Measurements from ENCODE around the gene CCL22.

Gene CCL22

GRCh38 chr16:57389087-57389468, 30.5 kb downstream of the CCL22 start:
- H3K27me3 ChIP-seq (replicated peaks; ENCODE audit: insufficient read depth, low read length) = no peaks in the 10 kb centered on the region
- no peaks in the 10 kb centered on the region for H3K4me1 ChIP-seq (ENCODE audit: low read length)
- no peaks in the 10 kb centered on the region for H3K36me3 ChIP-seq (replicated peaks; ENCODE audit: insufficient read depth, low read length)
- no peaks in the 10 kb centered on the region for H3F3A ChIP-seq (ENCODE audit: insufficient read depth, low read length)
- no peak overlapping the region for H2AFZ ChIP-seq (ENCODE audit: low read length)
- no peak for DNase-seq
- no peak overlapping the region for H3K27ac ChIP-seq (ENCODE audit: low read length)
- no peaks in the 10 kb centered on the region for H3K9me3 ChIP-seq (replicated peaks; ENCODE audit: insufficient read depth, low read length)
- no peak overlapping the region for H3K4me2 ChIP-seq (ENCODE audit: low read depth, low read length)
- no peaks in the 10 kb centered on the region for H4K20me1 ChIP-seq (ENCODE audit: insufficient read depth, low read length)
- no peaks in the 10 kb centered on the region for H3K9me2 ChIP-seq (replicated peaks; ENCODE audit: insufficient read depth, low read length)
- H3K79me2 ChIP-seq (ENCODE audit: low read length) = no peaks in the 10 kb centered on the region
- no peak overlapping the region for H3K9ac ChIP-seq (ENCODE audit: low read length)
- TF ChIP-seq CTCF (IDR thresholded peaks at IDR 0.05; ENCODE audit: low read length) = no peak
- no peak for TF ChIP-seq EZH2phosphoT487 (IDR thresholded peaks at IDR 0.05; ENCODE audit: low read length)
- TF ChIP-seq EZH2 (optimal IDR thresholded peaks at IDR 0.05; ENCODE audit: low read depth, low read length) = no peak
- H3K4me3 ChIP-seq (ENCODE audit: low read length) = no peak overlapping the region

GRCh38 chr16:57390636-57391295, 32.2 kb downstream of the CCL22 start:
- DNase-seq = no peak
- H3F3A ChIP-seq (ENCODE audit: insufficient read depth, low read length) = no peaks in the 10 kb centered on the region
- H3K27me3 ChIP-seq (replicated peaks; ENCODE audit: insufficient read depth, low read length) = no peaks in the 10 kb centered on the region
- H2AFZ ChIP-seq (ENCODE audit: low read length) = no peak overlapping the region
- no peaks in the 10 kb centered on the region for H3K36me3 ChIP-seq (replicated peaks; ENCODE audit: insufficient read depth, low read length)
- H3K4me2 ChIP-seq (ENCODE audit: low read depth, low read length) = no peak overlapping the region
- no peak overlapping the region for H3K4me3 ChIP-seq (ENCODE audit: low read length)
- H3K27ac ChIP-seq (ENCODE audit: low read length) = no peak overlapping the region
- no peaks in the 10 kb centered on the region for H3K9me2 ChIP-seq (replicated peaks; ENCODE audit: insufficient read depth, low read length)
- H3K9ac ChIP-seq (ENCODE audit: low read length) = no peak overlapping the region
- no peaks in the 10 kb centered on the region for H3K4me1 ChIP-seq (ENCODE audit: low read length)
- no peaks in the 10 kb centered on the region for H3K79me2 ChIP-seq (ENCODE audit: low read length)
- TF ChIP-seq EZH2 (optimal IDR thresholded peaks at IDR 0.05; ENCODE audit: low read depth, low read length) = no peak
- no peak for TF ChIP-seq CTCF (IDR thresholded peaks at IDR 0.05; ENCODE audit: low read length)
- TF ChIP-seq EZH2phosphoT487 (IDR thresholded peaks at IDR 0.05; ENCODE audit: low read length) = no peak
- H4K20me1 ChIP-seq (ENCODE audit: insufficient read depth, low read length) = no peaks in the 10 kb centered on the region
- H3K9me3 ChIP-seq (replicated peaks; ENCODE audit: insufficient read depth, low read length) = no peaks in the 10 kb centered on the region

GRCh38 chr16:57391300-57391699, 32.7 kb downstream of the CCL22 start:
- TF ChIP-seq CTCF (IDR thresholded peaks at IDR 0.05; ENCODE audit: low read length) (no peak), EZH2 (optimal IDR thresholded peaks at IDR 0.05; ENCODE audit: low read depth, low read length) (no peak), EZH2phosphoT487 (IDR thresholded peaks at IDR 0.05; ENCODE audit: low read length) (no peak)
- H3K4me3 ChIP-seq (ENCODE audit: low read length) = no peak overlapping the region
- no peak overlapping the region for H2AFZ ChIP-seq (ENCODE audit: low read length)

More at GRCh38 chr16:57391300-57391699, 32.7 kb downstream of the CCL22 start:
- H3F3A ChIP-seq (ENCODE audit: insufficient read depth, low read length) = no peaks in the 10 kb centered on the region
- H4K20me1 ChIP-seq (ENCODE audit: insufficient read depth, low read length) = no peaks in the 10 kb centered on the region
- H3K79me2 ChIP-seq (ENCODE audit: low read length) = no peaks in the 10 kb centered on the region
- H3K9me3 ChIP-seq (replicated peaks; ENCODE audit: insufficient read depth, low read length) = no peaks in the 10 kb centered on the region
- H3K4me1 ChIP-seq (ENCODE audit: low read length) = no peaks in the 10 kb centered on the region
- H3K9ac ChIP-seq (ENCODE audit: low read length) = no peak overlapping the region
- H3K4me2 ChIP-seq (ENCODE audit: low read depth, low read length) = no peak overlapping the region
- no peaks in the 10 kb centered on the region for H3K36me3 ChIP-seq (replicated peaks; ENCODE audit: insufficient read depth, low read length)
- no peak for DNase-seq
- H3K27me3 ChIP-seq (replicated peaks; ENCODE audit: insufficient read depth, low read length) = no peaks in the 10 kb centered on the region
- no peaks in the 10 kb centered on the region for H3K9me2 ChIP-seq (replicated peaks; ENCODE audit: insufficient read depth, low read length)
- no peak overlapping the region for H3K27ac ChIP-seq (ENCODE audit: low read length)

All from MM.1S (cell line).